HG03457 (cell line): ENCODE results near the gene ATP2C2.

ENCODE experiments used
- ATAC-seq: cut with Tn5 transposase; IDR thresholded peaks from one replicate; pipeline ENCODE4 v1.9.1; 2021; ENCODE audit warnings: moderate number of reproducible peaks; ENCODE audit not compliant: unreplicated experiment

ATP2C2 gene

DNA sequence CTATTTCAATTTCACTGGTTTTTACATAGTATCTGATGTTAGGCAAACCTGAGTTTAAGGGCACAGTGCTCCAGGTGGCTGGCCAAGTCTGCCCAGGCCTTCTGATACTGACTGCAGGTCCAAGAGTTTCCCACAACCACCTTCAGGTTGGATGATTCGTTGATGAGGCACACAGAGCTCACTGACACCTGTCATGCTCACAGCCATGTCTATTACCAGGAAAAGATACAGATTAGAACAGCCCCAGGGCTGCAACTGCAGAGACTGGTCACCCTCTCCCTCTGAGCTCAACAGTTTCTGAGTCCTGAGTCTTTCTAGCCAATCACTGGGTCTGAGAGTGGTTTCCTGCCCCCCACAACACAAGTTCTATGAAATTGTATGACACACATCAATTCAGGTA, 98.9 kb downstream of the ATP2C2 start:
- no peak for ATAC-seq

DNA sequence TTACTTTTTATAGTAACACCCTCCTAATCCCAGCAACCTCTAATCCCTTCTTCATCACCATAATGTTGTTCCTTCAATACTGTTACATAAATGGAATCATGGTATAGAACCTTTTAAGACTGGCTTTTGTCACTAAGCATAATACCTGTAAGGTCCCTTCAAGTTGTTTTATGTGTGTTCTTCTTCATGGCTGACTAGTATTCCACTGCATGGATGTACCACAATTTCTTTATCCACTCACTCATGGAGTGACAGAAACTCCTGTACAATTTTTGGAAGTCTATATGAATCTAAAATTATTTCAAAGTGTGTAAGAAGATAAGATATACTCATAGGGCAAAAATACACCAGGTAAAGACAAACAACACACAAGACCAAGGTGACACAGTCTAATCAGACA, 99.4 kb downstream of the ATP2C2 start:
- no peak for ATAC-seq

DNA sequence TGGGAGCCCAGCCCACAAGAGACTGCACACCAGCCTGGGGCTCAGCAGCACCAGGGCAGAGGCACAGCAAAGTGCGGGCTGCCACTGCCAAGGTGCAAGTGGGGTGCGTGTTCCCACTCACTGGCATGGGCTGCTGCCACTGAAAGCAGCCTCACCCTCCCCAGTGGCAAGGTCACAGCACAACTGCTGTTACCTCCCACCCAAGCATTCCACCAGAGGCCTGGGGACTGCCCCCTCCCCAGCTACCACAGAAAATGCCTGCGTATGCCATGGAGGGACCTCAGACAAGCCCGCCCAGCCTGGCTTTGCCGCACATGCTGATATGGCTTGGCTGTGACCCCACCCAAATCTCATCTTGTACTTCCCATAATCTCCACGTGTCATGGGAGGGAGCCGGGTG, 103.0 kb downstream of the ATP2C2 start:
- ATAC-seq, result no peak

DNA sequence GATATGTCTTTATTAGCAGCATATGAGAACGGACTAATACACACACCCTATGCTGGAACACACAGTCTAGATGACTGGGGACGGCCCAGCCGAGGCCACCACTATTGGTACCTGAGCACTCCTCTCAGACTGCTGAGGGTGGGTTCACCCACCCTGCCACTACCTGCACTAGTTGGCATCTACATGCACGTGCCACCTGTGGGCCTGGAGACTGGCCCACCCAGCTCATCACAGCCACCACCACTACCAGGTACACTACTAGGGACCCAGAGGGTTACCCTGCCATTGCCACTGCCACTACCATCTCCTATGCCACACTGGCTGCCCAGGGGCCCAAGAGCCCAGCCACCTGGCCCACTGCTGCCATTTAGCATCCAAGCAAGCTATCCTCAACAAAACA, 103.6 kb downstream of the ATP2C2 start:
- no peak for ATAC-seq

- ATAC-seq, result no peak
Measured at GRCh38 chr16:84475643-84476240, 107.4 kb downstream of the ATP2C2 start.

DNA sequence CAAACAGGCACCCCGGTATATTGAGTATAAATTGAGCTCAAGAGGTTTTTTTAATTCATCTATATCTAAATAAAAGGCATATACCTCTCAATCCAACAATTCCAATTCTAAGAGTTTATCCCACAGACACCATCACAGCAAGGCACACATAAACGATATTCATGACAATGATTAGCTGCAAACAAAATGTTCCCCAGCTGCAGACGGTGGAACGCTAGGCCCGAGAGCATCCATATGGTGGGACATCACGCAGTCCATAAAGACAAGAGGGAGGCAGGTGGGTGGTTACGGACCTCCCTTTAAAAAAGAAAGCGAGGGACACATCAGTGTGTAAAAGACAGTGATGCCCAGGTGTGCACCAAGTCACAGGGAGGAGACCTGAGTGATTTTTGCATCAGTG, 108.1 kb downstream of the ATP2C2 start:
- ATAC-seq, result no peak

DNA sequence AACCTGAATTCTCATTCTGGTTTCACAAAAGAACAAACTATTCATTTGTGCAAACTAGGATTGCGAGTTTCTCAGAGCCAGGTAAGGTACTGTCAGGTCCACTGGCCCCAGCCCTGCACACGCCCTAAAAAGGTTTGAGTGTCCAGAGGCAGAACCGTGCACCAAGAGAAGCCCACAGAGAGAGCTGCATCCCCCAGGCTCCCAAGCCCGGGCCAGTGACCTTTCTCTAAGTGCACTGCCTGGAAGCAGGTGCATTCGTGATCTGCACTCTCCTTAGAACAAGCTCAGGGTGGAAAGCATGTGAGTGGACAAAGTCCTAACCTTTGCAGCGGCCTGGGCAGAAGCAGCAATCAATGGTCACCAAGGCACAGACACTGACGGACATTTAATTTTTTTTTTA, 109.3 kb downstream of the ATP2C2 start:
- no peak for ATAC-seq

GRCh38 chr16:84478172-84478947, 110.0 kb downstream of the ATP2C2 start:
- no peak for ATAC-seq

DNA sequence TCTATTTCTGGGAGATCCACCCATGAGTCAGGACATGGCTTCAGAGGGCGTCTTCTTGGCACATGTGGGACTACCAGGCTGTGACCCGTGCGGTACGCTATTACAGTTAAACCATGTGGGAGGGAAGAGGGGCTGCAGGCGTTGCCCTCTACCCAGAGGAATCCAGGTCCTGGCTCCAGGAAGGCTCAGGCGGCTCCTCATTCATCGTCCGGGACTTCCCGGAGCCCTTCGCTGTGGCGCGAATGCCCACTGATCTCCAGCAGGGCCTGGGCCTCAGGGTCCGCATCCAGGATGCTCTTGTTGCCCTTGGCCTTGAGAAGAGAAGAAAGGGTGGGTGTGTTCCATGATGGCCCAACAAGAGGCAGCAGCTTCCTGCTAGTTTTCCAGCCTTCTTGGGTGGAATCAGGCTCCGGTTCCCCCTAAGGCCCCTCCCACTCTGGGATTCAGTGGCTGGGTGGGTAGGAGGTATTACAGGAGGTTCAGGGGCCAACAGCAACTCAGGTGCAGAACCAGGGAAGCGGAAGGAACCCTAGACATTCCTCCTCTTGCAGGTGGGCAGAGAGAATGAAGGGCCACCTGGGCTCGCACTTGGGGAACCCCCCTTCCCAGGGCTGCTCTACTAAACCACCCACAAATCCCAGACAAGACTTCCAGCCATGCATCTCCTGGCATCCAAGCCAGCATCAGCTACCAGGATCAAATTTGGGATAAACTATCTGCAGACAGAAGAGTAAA, 111.5 kb downstream of the ATP2C2 start:
- no peak for ATAC-seq

- no peak for ATAC-seq
Measured at GRCh38 chr16:84481051-84481735, 112.9 kb downstream of the ATP2C2 start.

DNA sequence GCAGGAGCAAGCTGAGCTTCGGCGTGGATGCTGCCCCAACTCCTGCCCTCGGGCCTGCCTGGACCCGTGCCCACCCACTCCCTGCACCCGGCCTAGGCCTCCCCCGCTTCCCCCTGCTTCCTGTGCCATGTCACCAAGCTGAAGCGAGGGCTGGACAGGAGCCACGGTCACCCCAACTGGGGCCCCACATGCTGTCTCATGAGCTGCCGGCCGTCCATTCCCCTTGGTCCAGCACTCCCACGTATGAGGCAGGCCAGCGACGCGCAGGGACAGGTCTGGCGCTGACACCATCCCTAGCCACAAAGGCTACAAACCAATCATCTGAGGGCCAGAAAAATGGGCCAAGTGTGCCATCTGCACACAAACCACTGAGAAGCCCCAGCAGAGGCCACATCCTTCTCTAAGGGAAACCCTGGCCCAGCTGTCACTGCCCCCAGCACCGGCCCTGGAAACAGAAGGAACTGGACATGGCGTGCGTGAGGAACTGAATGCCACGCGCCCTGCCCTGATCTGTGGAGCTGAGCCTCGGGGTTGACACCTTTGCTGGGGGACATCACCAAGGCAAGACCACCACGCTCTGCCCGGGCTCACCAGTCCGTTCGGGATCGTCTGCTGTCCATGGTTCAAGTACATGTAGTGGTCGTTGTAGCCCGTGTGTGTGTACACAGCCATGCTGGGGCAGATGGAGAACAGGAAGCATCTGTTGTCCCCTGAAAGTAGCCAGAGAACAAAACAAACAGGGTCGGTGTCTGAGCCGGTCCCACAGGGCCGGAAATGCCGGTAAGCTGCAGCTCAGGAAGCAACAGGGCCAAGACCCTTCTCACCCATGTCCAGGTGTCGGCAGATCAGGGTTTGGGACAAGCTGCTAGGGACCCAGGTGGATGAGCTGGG, 113.9 kb downstream of the ATP2C2 start:
- ATAC-seq, result no peak

DNA sequence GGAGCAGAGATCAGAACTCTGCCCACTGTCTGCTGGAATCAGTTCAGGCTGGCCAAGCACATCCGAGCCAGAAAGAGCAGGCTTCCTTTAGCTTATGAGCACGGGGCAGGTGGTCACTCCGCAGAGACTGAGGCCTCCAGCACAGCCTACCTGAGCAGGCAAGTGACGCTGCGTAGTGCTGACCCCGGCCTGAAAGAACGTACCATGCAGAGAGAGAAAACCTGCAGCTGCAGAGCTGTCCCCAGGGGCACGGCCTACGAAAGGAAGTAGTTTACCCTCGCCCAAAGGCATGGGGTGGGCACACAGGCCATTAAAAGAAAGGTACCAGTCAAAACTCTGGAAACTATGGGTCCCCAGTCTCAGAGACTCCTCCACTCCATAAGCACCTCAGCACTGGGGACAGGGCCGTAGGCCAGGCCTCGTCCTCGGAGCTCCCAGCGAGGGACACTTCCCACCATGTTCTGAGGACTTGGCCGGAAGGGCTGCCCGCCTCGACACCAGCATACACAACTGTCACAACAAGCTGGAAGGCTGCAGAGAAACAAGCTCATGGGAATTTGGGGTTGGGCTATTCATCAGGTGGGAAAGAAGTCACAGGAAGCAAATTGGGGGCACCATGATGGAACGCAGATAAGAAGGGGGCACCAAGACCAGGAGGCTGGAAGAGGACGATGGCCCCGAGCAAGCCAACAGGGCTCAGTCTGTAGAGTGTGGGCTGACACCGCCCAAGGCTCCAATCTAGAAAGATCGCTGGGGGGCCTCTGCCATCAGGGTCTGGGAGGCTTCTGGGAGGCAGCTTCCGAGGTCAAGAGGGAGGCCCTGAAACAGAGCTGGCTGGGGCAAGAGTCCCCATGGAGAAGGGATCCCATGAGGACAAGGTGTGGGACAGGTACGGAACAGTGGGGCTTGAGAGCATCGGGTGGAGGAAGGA, 114.9 kb downstream of the ATP2C2 start:
- ATAC-seq, result no peak

- ATAC-seq, result no peak
Measured at GRCh38 chr16:84483882-84484565, 115.7 kb downstream of the ATP2C2 start.

DNA sequence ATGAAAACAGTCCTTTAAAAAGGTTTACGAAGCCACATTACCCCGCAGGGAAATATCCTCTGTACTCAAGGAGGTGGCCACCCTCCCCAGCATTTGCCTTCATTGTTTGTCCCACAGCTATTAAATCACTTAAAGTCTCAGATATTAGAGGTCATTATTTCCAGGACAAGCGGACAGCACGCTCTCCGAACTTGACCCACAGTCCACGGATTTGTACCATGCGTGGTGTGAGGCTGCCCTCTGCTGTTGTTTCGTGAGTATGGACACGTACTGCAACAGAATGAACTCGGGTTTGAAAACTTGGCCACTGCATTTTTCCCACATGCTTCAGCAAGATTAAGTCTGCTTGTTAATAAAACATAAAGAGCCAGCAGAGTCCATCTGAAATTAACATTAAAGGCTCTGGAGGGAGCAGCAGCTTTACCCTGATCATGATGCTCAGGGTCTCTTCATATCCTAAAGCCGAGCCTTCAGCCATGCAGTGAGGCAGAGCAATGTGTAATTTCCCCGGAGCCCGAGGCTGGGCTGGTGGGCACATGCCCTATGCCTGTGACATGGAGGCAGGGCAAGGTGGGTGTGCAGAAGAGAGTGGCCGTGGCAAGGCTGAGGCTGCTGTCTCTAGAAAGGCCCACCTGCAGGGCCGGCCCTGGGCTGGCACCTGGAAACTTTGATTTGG, 116.4 kb downstream of the ATP2C2 start:
- ATAC-seq, result no peak

DNA sequence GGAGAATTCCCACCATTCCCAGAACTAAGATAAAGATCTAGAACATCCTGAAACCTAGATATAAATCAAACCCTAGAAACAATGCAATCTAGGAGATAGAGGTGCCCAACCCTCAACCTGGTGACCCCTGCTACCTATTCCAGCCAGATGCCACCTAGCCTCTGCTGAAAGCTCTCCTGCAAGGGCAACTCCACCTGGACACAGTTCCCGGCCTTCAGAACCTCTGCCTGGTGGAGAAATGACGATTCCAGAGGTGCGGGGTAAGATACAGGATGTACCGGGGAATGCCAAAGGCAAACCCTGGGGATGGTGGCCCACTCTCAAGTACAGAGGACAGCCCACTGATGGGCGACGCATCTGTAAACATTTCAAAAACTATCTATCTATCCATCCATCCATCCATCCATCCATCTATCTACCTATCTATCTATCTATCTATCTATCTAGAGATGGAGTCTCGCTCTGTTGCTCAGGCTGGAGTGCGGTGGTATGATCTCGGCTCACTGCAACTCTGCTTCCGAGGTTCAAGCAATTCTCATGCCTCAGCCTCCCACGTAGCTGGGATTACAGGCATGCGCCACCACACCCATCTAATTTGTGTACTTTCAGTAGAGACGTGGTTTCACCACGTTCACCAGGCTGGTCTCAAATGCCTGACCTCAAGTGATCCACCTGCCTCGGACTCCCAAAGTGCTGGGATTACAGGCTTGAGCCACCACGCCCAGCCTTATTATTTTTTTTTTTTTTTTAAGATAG, 117.1 kb downstream of the ATP2C2 start:
- ATAC-seq, result no peak

DNA sequence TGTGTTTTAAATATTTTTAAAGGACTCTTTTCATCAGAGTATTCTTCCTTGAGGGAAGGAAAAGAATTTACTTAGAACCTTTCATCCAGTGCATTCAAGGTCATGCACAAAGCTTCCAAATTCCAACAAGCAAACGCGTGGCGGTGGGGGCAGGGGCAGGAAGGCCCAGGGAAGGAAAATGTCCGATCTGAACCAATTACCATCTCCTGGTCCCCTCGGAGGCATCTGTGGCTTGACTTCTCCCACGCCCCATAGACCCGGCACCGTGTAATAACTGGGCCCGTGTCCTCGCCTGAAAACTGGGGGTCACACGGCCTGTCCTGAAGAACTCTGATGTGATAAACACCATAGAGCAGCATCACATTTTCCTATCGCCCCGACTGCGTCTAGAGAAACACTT, 117.8 kb downstream of the ATP2C2 start:
- no peak for ATAC-seq

GRCh38 chr16:84486551-84487235, 118.4 kb downstream of the ATP2C2 start:
- ATAC-seq, result no peak
